ENCODE results near the gene PTGER3. TPM values are rescaled to one million over a fixed set of nuclear protein-coding genes. Genes with fewer than 3 reads are reported as not detected.
"Not testable (repeated sequence)": the region's sequence is repeated elsewhere in the genome, so short reads cannot be mapped to it uniquely, and the experiment has no call there.

The PTGER3 gene
- total RNA-seq, 1 donor from 2014 or later, result 0.22 TPM

DNA sequence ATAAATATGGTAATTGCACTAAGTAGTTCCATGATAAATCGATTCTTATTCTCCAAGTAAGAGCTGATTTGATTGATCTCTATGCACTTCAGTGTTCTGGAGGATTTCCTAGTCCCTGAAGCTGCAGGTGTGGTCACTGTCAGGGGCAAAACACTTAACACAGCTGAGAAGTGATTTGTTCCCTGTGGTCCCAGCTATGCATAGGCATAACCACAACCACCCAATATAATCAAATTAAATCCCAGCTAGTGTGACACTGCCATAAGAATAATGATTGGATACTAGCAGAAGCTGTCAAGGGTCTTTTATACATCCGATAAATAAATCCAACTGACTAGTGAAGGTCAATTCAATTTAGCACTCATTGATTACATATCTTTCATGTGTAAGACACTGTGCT lies 60.1 kb downstream of the PTGER3 start:
- Mint-ChIP-seq H3K4me1 (no peaks in the 10 kb centered on the region), H3K4me3 (no peak overlapping the region), H3K9me3 (no peaks in the 10 kb centered on the region), H3K36me3 (ENCODE audit: low read depth) (no peaks in the 10 kb centered on the region), H3K27me3 (peaks cover 3% of the 10 kb centered on the region), H3K27ac (no peak overlapping the region)
- ATAC-seq (ENCODE audit: low read depth) (no peak), DNase-seq (no peak)
- POLR2A ChIA-PET, result no interaction called here
- TF ChIP-seq, protein P1, sequence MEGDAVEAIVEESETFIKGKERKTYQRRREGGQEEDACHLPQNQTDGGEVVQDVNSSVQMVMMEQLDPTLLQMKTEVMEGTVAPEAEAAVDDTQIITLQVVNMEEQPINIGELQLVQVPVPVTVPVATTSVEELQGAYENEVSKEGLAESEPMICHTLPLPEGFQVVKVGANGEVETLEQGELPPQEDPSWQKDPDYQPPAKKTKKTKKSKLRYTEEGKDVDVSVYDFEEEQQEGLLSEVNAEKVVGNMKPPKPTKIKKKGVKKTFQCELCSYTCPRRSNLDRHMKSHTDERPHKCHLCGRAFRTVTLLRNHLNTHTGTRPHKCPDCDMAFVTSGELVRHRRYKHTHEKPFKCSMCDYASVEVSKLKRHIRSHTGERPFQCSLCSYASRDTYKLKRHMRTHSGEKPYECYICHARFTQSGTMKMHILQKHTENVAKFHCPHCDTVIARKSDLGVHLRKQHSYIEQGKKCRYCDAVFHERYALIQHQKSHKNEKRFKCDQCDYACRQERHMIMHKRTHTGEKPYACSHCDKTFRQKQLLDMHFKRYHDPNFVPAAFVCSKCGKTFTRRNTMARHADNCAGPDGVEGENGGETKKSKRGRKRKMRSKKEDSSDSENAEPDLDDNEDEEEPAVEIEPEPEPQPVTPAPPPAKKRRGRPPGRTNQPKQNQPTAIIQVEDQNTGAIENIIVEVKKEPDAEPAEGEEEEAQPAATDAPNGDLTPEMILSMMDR (IDR thresholded peaks at IDR 0.05), result no peak
- CTCF ChIA-PET, result no interaction called here
- intact Hi-C loops (cut with micrococcal nuclease), result no loop called here

DNA sequence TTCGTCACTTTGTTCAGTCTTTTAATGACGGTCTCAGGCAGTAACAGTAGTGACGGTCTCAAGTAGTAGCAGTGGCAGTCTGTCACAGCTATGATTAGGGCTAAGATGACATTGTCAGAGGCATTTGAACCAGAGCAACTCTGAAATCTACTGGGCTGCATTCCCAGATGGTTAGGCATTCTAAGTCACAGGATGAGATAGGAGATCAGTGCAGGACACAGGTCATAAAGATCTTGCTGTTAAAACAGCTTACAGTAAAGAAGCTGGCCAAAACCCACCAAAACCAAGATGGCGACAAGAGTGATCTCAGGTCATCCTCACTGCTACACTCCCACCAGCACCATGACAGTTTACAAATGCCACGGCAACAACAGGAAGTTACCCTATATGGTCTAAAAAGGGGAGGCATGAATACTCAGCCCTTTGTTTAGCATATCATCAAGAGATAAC lies 61.8 kb downstream of the PTGER3 start:
- ATAC-seq (ENCODE audit: low read depth), result not testable (repeated sequence)

DNA sequence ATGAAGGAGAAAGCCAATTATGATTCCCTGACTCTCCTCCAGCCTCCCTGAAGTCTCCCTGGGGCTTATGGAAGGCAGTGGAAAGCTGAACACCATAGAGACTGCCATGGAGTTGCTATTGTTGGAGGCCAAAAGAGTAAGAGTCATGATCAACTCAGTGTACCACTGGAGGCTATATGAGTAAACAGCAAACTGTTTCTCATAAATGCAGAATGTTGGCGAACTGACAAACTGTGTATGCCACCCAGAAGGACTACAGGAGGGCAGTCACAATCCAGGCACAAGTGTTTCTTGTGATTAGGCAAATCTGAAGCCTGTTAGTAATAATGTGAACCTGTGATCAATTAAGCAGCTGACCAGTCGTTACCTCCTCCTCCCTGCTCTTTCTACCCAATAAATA lies 62.3 kb downstream of the PTGER3 start:
- H3K36me3 Mint-ChIP-seq (ENCODE audit: low read depth); intact Hi-C loops (cut with micrococcal nuclease); DNase-seq; H3K27me3 Mint-ChIP-seq; H3K4me3 Mint-ChIP-seq; CTCF ChIA-PET; H3K4me1 Mint-ChIP-seq; POLR2A ChIA-PET; H3K27ac Mint-ChIP-seq; H3K9me3 Mint-ChIP-seq; ATAC-seq (ENCODE audit: low read depth): not testable (repeated sequence)

More for the DNA sequence above, 61.8 kb downstream of the PTGER3 start:
- H3K4me3 Mint-ChIP-seq; POLR2A ChIA-PET; H3K27ac Mint-ChIP-seq; intact Hi-C loops (cut with micrococcal nuclease); H3K36me3 Mint-ChIP-seq (ENCODE audit: low read depth); H3K4me1 Mint-ChIP-seq; H3K27me3 Mint-ChIP-seq; CTCF ChIA-PET; H3K9me3 Mint-ChIP-seq; DNase-seq: not testable (repeated sequence)

DNA sequence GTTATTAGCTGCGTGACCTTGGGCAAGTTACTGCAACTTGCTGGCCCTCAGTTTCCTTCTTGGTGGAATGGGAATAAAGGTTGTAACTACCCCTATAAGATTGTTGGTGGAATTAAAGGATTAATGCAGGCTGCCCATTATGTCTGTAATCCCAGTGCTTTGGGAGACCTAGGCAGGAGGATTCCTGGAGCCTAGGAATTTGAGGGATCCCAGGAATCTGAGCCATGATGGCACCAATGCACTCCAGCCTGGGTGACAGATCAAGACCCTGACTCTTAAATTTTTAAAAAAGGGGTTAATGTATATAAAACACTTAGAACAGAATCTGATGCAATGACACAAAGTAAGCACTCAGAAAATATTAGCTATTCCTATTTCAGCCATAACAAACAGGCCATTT lies 67.3 kb downstream of the PTGER3 start:
- ATAC-seq (ENCODE audit: low read depth), result no peak
- Mint-ChIP-seq H3K27me3 (peaks cover 8% of the 10 kb centered on the region), H3K9me3 (no peaks in the 10 kb centered on the region), H3K27ac (no peak overlapping the region), H3K4me3 (no peak overlapping the region), H3K4me1 (peaks cover 4% of the 10 kb centered on the region), H3K36me3 (ENCODE audit: low read depth) (no peaks in the 10 kb centered on the region)
- ChIA-PET CTCF (no interaction called here), POLR2A (no interaction called here)
- no peak for DNase-seq
- TF ChIP-seq, protein P1 (IDR thresholded peaks at IDR 0.05), result no peak
- intact Hi-C loops (cut with micrococcal nuclease), result no loop called here

DNA sequence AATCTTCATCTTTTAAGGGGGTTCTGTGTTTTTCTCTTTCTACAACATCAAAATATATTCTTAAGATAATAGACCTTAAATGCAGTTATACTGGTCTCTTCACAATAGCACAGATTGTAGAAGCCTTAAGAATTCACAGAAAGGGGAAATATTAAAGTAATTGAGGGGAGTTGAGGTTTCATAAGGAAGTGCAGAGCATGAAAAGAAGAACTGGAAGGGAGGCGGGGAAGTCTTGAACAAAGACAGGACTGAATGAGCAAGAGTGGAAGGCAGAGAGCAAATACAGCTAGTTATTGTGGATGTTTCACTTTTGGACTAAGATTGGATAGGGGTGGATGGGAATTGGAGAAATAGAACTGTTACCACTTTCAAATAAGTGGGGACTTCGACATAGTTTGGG lies 67.7 kb downstream of the PTGER3 start:
- CTCF ChIA-PET, result no interaction called here
- no peak for DNase-seq
- Mint-ChIP-seq H3K27me3 (peaks cover 8% of the 10 kb centered on the region), H3K36me3 (ENCODE audit: low read depth) (no peaks in the 10 kb centered on the region), H3K4me3 (no peak overlapping the region), H3K4me1 (peaks cover 4% of the 10 kb centered on the region), H3K27ac (no peak overlapping the region), H3K9me3 (no peaks in the 10 kb centered on the region)
- ATAC-seq (ENCODE audit: low read depth), result no peak
- POLR2A ChIA-PET, result no interaction called here
- intact Hi-C loops (cut with micrococcal nuclease), result no loop called here
- TF ChIP-seq, protein P1 (IDR thresholded peaks at IDR 0.05), result no peak

DNA sequence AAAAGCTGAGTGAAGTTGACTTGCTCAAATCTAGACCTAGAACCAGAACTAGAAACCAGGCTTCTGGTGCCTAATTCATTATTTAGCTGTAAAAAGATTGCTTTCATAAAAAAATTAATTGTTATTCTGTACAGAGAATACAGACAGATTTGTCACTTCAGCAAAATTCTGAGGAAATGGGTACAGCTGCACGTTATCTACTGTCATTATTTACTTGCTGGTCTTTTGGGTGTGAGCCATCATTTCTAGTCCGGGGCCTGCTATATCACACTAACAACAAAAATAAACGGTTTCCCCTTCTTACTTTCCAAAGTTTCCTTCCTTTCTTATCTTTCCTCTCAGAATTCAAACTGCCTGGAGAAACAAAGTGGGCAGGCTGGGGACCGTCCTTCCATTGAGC lies 68.3 kb downstream of the PTGER3 start:
- DNase-seq (no peak), ATAC-seq (ENCODE audit: low read depth) (no peak)
- no peak overlapping the region for H3K4me3 Mint-ChIP-seq
- H3K4me1 Mint-ChIP-seq, result peaks cover 4% of the 10 kb centered on the region
- H3K27ac Mint-ChIP-seq, result no peak overlapping the region
- no peaks in the 10 kb centered on the region for H3K9me3 Mint-ChIP-seq
- intact Hi-C loops (cut with micrococcal nuclease), result no loop called here
- POLR2A ChIA-PET, result no interaction called here
- TF ChIP-seq, protein P1 (IDR thresholded peaks at IDR 0.05), result no peak
- peaks cover 8% of the 10 kb centered on the region for H3K27me3 Mint-ChIP-seq
- CTCF ChIA-PET, result no interaction called here
- H3K36me3 Mint-ChIP-seq (ENCODE audit: low read depth), result no peaks in the 10 kb centered on the region
